ENCODE measurements around the gene CTSH.

- TF ChIP-seq, protein P1, sequence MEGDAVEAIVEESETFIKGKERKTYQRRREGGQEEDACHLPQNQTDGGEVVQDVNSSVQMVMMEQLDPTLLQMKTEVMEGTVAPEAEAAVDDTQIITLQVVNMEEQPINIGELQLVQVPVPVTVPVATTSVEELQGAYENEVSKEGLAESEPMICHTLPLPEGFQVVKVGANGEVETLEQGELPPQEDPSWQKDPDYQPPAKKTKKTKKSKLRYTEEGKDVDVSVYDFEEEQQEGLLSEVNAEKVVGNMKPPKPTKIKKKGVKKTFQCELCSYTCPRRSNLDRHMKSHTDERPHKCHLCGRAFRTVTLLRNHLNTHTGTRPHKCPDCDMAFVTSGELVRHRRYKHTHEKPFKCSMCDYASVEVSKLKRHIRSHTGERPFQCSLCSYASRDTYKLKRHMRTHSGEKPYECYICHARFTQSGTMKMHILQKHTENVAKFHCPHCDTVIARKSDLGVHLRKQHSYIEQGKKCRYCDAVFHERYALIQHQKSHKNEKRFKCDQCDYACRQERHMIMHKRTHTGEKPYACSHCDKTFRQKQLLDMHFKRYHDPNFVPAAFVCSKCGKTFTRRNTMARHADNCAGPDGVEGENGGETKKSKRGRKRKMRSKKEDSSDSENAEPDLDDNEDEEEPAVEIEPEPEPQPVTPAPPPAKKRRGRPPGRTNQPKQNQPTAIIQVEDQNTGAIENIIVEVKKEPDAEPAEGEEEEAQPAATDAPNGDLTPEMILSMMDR (IDR thresholded peaks at IDR 0.05) = no peak
- no peak for TF ChIP-seq POLR2A (IDR thresholded peaks at IDR 0.05)
These were observed 32.3 kb upstream of the CTSH start for GRCh38 chr15:78977091-78977571.
